Measurements from ENCODE around the gene OSTN. TPM values are rescaled to one million over a fixed set of nuclear protein-coding genes. Genes with fewer than 3 reads are reported as not detected.
"Not testable (repeated sequence)": the region's sequence is repeated elsewhere in the genome, so short reads cannot be mapped to it uniquely, and the experiment has no call there.

The OSTN gene
- total and polyA plus RNA-seq, 2 experiments from 2014 or later = not detected

DNA sequence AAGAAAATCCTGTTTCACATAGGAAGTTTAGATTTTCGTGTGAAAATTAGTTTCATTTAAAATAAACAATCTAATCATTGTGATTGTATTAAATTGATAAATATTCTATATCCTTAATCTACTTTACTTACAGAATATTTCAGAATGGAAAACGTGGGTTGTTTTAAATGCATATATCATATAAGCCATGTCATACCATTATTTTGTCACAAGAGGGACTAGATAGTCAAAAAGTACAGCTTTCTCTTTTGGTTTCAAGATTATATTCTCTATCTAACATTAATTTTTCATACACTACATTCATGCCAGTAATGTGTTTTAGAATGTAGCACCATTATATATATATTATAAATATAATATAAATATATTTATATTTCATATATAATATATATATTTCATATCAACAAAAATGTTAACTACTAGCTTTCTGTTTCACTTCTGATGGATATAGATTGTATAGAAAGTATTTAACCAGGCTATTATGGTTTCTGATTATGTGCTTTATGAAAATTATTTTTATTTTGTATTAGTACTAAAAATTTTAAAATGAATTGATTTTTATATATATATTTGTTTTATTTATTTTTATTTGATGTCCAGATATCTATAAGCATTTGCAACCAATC, 45.3 kb downstream of the OSTN start:
- no peak for ATAC-seq
- H3K4me2 ChIP-seq = no peak overlapping the region

GRCh38 chr3:191246034-191246433, 47.0 kb downstream of the OSTN start:
- H3K9me3 Mint-ChIP-seq; H3K27ac ChIP-seq (ENCODE audit: low read depth); H3K27ac Mint-ChIP-seq; H3K36me3 Mint-ChIP-seq (ENCODE audit: low read depth); DNase-seq (ENCODE audit: low spot score); H3K27me3 ChIP-seq (ENCODE audit: insufficient read depth); H2AFZ ChIP-seq; ATAC-seq; H3K79me2 ChIP-seq (replicated peaks; ENCODE audit: insufficient read depth); H3K27me3 Mint-ChIP-seq (ENCODE audit: insufficient read depth, low read depth, poor library complexity); H3K4me3 ChIP-seq; H4K20me1 ChIP-seq (replicated peaks; ENCODE audit: insufficient read depth); H3F3A ChIP-seq (replicated peaks; ENCODE audit: low read depth); H3K4me3 Mint-ChIP-seq; H3K9me2 ChIP-seq (ENCODE audit: insufficient read depth); H3K4me2 ChIP-seq; H3K36me3 ChIP-seq (ENCODE audit: insufficient read depth): not testable (repeated sequence)
- peaks cover 14% of the 10 kb centered on the region for H3K4me1 ChIP-seq (ENCODE audit: insufficient read depth)
- H3K4me1 Mint-ChIP-seq = peaks cover 12% of the 10 kb centered on the region

More for the DNA sequence above, 45.3 kb downstream of the OSTN start:
- Mint-ChIP-seq H3K9me3 (no peaks in the 10 kb centered on the region), H3K4me3 (no peak overlapping the region), H3K27me3 (ENCODE audit: insufficient read depth, low read depth, poor library complexity) (peaks cover 3% of the 10 kb centered on the region), H3K4me1 (peaks cover 19% of the 10 kb centered on the region), H3K36me3 (ENCODE audit: low read depth) (no peaks in the 10 kb centered on the region), H3K27ac (no peak overlapping the region)
- peaks cover 16% of the 10 kb centered on the region for H3K4me1 ChIP-seq (ENCODE audit: insufficient read depth)
- TF ChIP-seq ZNF114 (CRISPR knock-in tag; IDR thresholded peaks at IDR 0.05) (no peak), EZH2 (IDR thresholded peaks at IDR 0.05; ENCODE audit: low read depth, unreplicated experiment) (no peak)
- TF ChIP-seq, protein P1, sequence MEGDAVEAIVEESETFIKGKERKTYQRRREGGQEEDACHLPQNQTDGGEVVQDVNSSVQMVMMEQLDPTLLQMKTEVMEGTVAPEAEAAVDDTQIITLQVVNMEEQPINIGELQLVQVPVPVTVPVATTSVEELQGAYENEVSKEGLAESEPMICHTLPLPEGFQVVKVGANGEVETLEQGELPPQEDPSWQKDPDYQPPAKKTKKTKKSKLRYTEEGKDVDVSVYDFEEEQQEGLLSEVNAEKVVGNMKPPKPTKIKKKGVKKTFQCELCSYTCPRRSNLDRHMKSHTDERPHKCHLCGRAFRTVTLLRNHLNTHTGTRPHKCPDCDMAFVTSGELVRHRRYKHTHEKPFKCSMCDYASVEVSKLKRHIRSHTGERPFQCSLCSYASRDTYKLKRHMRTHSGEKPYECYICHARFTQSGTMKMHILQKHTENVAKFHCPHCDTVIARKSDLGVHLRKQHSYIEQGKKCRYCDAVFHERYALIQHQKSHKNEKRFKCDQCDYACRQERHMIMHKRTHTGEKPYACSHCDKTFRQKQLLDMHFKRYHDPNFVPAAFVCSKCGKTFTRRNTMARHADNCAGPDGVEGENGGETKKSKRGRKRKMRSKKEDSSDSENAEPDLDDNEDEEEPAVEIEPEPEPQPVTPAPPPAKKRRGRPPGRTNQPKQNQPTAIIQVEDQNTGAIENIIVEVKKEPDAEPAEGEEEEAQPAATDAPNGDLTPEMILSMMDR (conservative IDR thresholded peaks at IDR 0.05; ENCODE audit: low read depth in 2 of 2) = peak in 1 of 2 experiments; percentile 49; a peak in 2 of 4 replicates
- no peak overlapping the region for H3K27ac ChIP-seq (ENCODE audit: low read depth)
- no peaks in the 10 kb centered on the region for H3K9me2 ChIP-seq (ENCODE audit: insufficient read depth)
- no peaks in the 10 kb centered on the region for H3K36me3 ChIP-seq (ENCODE audit: insufficient read depth)
- no peak for DNase-seq (ENCODE audit: low spot score)
- no peak overlapping the region for H3K4me3 ChIP-seq
- H3F3A ChIP-seq (replicated peaks; ENCODE audit: low read depth) = no peaks in the 10 kb centered on the region
- no peaks in the 10 kb centered on the region for H3K27me3 ChIP-seq (ENCODE audit: insufficient read depth)
- H2AFZ ChIP-seq = no peak overlapping the region
- H4K20me1 ChIP-seq (replicated peaks; ENCODE audit: insufficient read depth) = no peaks in the 10 kb centered on the region
- no peaks in the 10 kb centered on the region for H3K79me2 ChIP-seq (replicated peaks; ENCODE audit: insufficient read depth)

DNA sequence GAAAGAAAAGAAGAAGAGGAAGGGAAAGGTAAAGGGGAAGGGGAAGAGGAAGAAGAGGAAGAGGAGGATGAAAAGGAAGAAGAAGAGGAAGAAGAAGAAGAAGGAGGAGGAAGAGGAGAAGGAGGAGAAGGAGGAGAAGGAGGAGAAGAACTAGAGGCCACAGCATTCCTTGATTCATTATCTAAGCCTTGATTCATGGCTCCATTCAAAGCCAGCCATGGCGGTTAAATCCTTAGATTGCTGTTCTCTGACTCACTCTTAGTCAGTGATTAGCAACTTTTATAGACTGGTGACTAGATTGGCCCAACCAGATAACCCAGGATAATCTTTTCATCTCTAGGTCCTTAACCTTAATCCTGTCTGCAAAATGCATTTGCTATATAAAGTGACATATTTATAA, 47.6 kb downstream of the OSTN start:
- Histone ChIP-seq H3K27ac (ENCODE audit: low read depth) (no peak overlapping the region), H3K9me2 (ENCODE audit: insufficient read depth) (no peaks in the 10 kb centered on the region), H3K4me2 (no peak overlapping the region), H2AFZ (no peak overlapping the region), H3K27me3 (ENCODE audit: insufficient read depth) (no peaks in the 10 kb centered on the region), H3F3A (replicated peaks; ENCODE audit: low read depth) (no peaks in the 10 kb centered on the region), H3K4me3 (no peak overlapping the region), H3K4me1 (ENCODE audit: insufficient read depth) (peaks cover 14% of the 10 kb centered on the region), H3K79me2 (replicated peaks; ENCODE audit: insufficient read depth) (no peaks in the 10 kb centered on the region), H3K36me3 (ENCODE audit: insufficient read depth) (no peaks in the 10 kb centered on the region), H4K20me1 (replicated peaks; ENCODE audit: insufficient read depth) (no peaks in the 10 kb centered on the region)
- Mint-ChIP-seq H3K4me1 (peaks cover 12% of the 10 kb centered on the region), H3K9me3 (no peaks in the 10 kb centered on the region), H3K4me3 (no peak overlapping the region), H3K36me3 (ENCODE audit: low read depth) (no peaks in the 10 kb centered on the region), H3K27me3 (ENCODE audit: insufficient read depth, low read depth, poor library complexity) (peaks cover 3% of the 10 kb centered on the region), H3K27ac (no peak overlapping the region)
- ATAC-seq = no peak
- no peak for DNase-seq (ENCODE audit: low spot score)
- TF ChIP-seq ZNF331 (CRISPR knock-in tag; IDR thresholded peaks at IDR 0.05; ENCODE audit: low read depth) (no peak), CREB1 (CRISPR knock-in tag; IDR thresholded peaks at IDR 0.05; ENCODE audit: low read depth) (no peak), POLR2AphosphoS5 (IDR thresholded peaks at IDR 0.05; ENCODE audit: low read depth) (no peak), ZNF462 (CRISPR knock-in tag; IDR thresholded peaks at IDR 0.05) (no peak)

Measured in GM23338 (cell line).